RKO (cell line): ENCODE results near the gene MSANTD2.
"Not testable (repeated sequence)": the region's sequence is repeated elsewhere in the genome, so short reads cannot be mapped to it uniquely, and the experiment has no call there.

ENCODE experiments used
- DNase-seq: peaks from one replicate; pipeline ENCODE4 v3.0.0-alpha.2; 2016; ENCODE audit warnings: low spot score

The MSANTD2 gene

GRCh38 chr11:124770959-124771358 is 29.2 kb downstream of the MSANTD2 start:
- DNase-seq = not testable (repeated sequence)

- DNase-seq = no peak
These were observed 30.1 kb downstream of the MSANTD2 start for GRCh38 chr11:124769806-124770774.

GRCh38 chr11:124768914-124769313 is 31.3 kb downstream of the MSANTD2 start:
- DNase-seq = no peak

GRCh38 chr11:124766156-124766555 is 34.0 kb downstream of the MSANTD2 start:
- no peak for DNase-seq

GRCh38 chr11:124763156-124763947 is 36.9 kb downstream of the MSANTD2 start:
- peak; percentile 76 for DNase-seq

GRCh38 chr11:124762624-124763155 is 37.5 kb downstream of the MSANTD2 start:
- peak; percentile 35 for DNase-seq

- DNase-seq = no peak
These were observed 38.0 kb downstream of the MSANTD2 start, which contains the start of gene ESAM for GRCh38 chr11:124762105-124762623. Gene ESAM, minus strand, starts transcription at chr11:124762290. Its CDS starts 136 bp downstream, at chr11:124762154.

- no peak for DNase-seq
These were observed 38.7 kb downstream of the MSANTD2 start for GRCh38 chr11:124761301-124762104.

GRCh38 chr11:124760806-124761205 is 39.4 kb downstream of the MSANTD2 start:
- no peak for DNase-seq

- no peak for DNase-seq
These were observed 40.0 kb downstream of the MSANTD2 start for GRCh38 chr11:124760205-124760652.

GRCh38 chr11:124759266-124760204 is 40.7 kb downstream of the MSANTD2 start:
- DNase-seq = no peak

- DNase-seq = peak; percentile 68
These were observed 41.6 kb downstream of the MSANTD2 start for GRCh38 chr11:124758355-124759265.

GRCh38 chr11:124757320-124757719 is 42.9 kb downstream of the MSANTD2 start:
- DNase-seq = no peak

GRCh38 chr11:124756753-124757227 is 43.4 kb downstream of the MSANTD2 start:
- DNase-seq = no peak

GRCh38 chr11:124756033-124756752 is 44.0 kb downstream of the MSANTD2 start:
- DNase-seq = no peak

GRCh38 chr11:124754710-124755109 is 45.5 kb downstream of the MSANTD2 start:
- DNase-seq = no peak

- no peak for DNase-seq
These were observed 45.9 kb downstream of the MSANTD2 start for GRCh38 chr11:124754309-124754708.

GRCh38 chr11:124753624-124754023 is 46.6 kb downstream of the MSANTD2 start:
- DNase-seq = no peak
